BE2C (cell line): ENCODE measurements around the gene S100A7.

Source experiments
- DNase-seq: peaks from one replicate; pipeline ENCODE4 v3.0.0-alpha.2; 2020
- H3K27me3 ChIP-seq: fragments of 250-450 bp; sonication (Bioruptor Pico); 2 replicates; pipeline ENCODE4 v1.5.1; 2020; ENCODE audit warnings: mild to moderate bottlenecking
- H3K36me3 ChIP-seq: fragments of 250-450 bp; sonication (Bioruptor Pico); 2 replicates; pipeline ENCODE4 v1.5.1; 2020; ENCODE audit warnings: mild to moderate bottlenecking
- H3K4me1 ChIP-seq: fragments of 250-450 bp; sonication (Bioruptor Pico); 2 replicates; pipeline ENCODE4 v1.5.1; 2020
- H3K4me3 ChIP-seq: 2 replicates; pipeline ENCODE4 v1.5.1; 2011; ENCODE audit warnings: low read depth, low read length
- H3K9me3 ChIP-seq: fragments of 250-450 bp; sonication (Bioruptor Pico); 2 replicates; pipeline ENCODE4 v1.5.1; 2020
- CTCF ChIP-seq: IDR thresholded peaks from 2 replicates; pipeline ENCODE4 v1.5.1; 2012; ENCODE audit warnings: mild to moderate bottlenecking, low read depth, low read length

S100A7 gene

GRCh38 chr1:153439273-153439672 lies 21.2 kb downstream of the S100A7 start:
- Histone ChIP-seq H3K4me1 (no peaks in the 10 kb centered on the region), H3K9me3 (no peaks in the 10 kb centered on the region), H3K4me3 (no peak overlapping the region), H3K36me3 (no peaks in the 10 kb centered on the region), H3K27me3 (peaks cover 18% of the 10 kb centered on the region)
- no peak for TF ChIP-seq CTCF
- no peak for DNase-seq

- DNase-seq, result no peak
- Histone ChIP-seq H3K4me1 (no peaks in the 10 kb centered on the region), H3K36me3 (no peaks in the 10 kb centered on the region), H3K27me3 (peaks cover 16% of the 10 kb centered on the region), H3K4me3 (no peak overlapping the region), H3K9me3 (no peaks in the 10 kb centered on the region)
- TF ChIP-seq CTCF, result no peak
These were observed 21.9 kb downstream of the S100A7 start for GRCh38 chr1:153438599-153438998.

- Histone ChIP-seq H3K4me3 (no peak overlapping the region), H3K9me3 (no peaks in the 10 kb centered on the region), H3K4me1 (no peaks in the 10 kb centered on the region), H3K27me3 (peaks cover 16% of the 10 kb centered on the region), H3K36me3 (no peaks in the 10 kb centered on the region)
- DNase-seq, result no peak
- no peak for TF ChIP-seq CTCF
These were observed 23.2 kb downstream of the S100A7 start for GRCh38 chr1:153437236-153437635.

- no peak overlapping the region for H3K4me3 ChIP-seq
- TF ChIP-seq CTCF, result no peak
- no peaks in the 10 kb centered on the region for H3K36me3 ChIP-seq
- no peaks in the 10 kb centered on the region for H3K4me1 ChIP-seq
- H3K27me3 ChIP-seq, result peaks cover 16% of the 10 kb centered on the region
- H3K9me3 ChIP-seq, result no peaks in the 10 kb centered on the region
- DNase-seq, result no peak
These were observed 25.6 kb downstream of the S100A7 start for GRCh38 chr1:153434746-153435455.

- no peak for DNase-seq
- Histone ChIP-seq H3K4me1 (no peaks in the 10 kb centered on the region), H3K27me3 (peaks cover 10% of the 10 kb centered on the region)
These were observed 27.4 kb downstream of the S100A7 start for GRCh38 chr1:153432874-153433681.

More at GRCh38 chr1:153432874-153433681, 27.4 kb downstream of the S100A7 start:
- no peaks in the 10 kb centered on the region for H3K36me3 ChIP-seq
- no peaks in the 10 kb centered on the region for H3K9me3 ChIP-seq
- TF ChIP-seq CTCF, result no peak
- H3K4me3 ChIP-seq, result no peak overlapping the region
